ENCODE measurements around the gene PTPRG.

The PTPRG gene

DNA sequence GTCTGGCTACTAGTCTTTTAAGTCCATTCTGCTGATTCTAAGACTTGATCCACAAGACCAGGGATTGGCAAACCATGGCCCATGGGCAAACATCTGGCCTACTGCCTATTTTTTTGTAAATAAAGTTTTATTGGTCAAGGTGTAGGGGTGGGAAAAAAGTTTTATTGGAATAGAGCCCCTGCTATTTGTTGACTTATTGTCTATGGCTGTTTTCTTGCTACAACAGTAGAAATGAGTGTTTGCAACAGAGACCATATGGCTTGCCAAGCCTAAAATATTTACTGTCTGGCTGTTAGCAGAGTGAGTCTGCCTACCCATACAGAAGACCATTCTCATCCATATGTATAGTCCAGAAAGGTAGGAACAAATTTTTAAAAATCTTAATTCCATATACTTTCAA lies 106.4 kb downstream of the PTPRG start:
- peak; percentile 45 for DNase-seq (ENCODE audit: low read depth)
- no peak for TF ChIP-seq CTCF (conservative IDR thresholded peaks at IDR 0.05; ENCODE audit: control insufficient read depth, insufficient read depth, low read depth, low read length)
- H3K4me3 ChIP-seq (ENCODE audit: control insufficient read depth, low read depth, low read length), result no peak overlapping the region

- no peak for DNase-seq (ENCODE audit: low read depth)
- no peak for TF ChIP-seq CTCF (conservative IDR thresholded peaks at IDR 0.05; ENCODE audit: control insufficient read depth, insufficient read depth, low read depth, low read length)
- no peak overlapping the region for H3K4me3 ChIP-seq (ENCODE audit: control insufficient read depth, low read depth, low read length)
These were observed 107.0 kb downstream of the PTPRG start for GRCh38 chr3:61668317-61668864.

DNA sequence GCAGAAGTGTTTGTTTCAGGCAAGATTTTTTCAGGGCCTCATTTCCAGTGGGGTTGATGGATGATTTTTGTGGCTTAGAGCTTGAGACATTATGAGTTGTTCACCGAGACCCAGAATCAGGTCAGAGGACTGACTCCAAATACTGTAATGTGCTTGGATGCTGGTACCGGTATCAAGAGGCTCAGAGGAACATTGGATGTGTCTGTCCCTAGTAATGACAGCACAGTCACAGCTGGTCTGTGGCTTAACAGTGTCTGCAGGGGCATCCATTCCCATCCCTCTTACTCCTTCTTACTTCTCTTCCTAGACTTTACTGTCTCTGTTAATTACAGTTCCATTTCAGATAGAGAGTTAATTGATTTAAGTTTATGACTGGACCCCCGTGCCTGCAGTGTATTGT lies 107.8 kb downstream of the PTPRG start:
- no peak for DNase-seq (ENCODE audit: low read depth)
- TF ChIP-seq CTCF (conservative IDR thresholded peaks at IDR 0.05; ENCODE audit: control insufficient read depth, insufficient read depth, low read depth, low read length), result no peak
- no peak overlapping the region for H3K4me3 ChIP-seq (ENCODE audit: control insufficient read depth, low read depth, low read length)

- TF ChIP-seq CTCF (conservative IDR thresholded peaks at IDR 0.05; ENCODE audit: control insufficient read depth, insufficient read depth, low read depth, low read length), result no peak
- no peak for DNase-seq (ENCODE audit: low read depth)
- H3K4me3 ChIP-seq (ENCODE audit: control insufficient read depth, low read depth, low read length), result no peak overlapping the region
These were observed 108.4 kb downstream of the PTPRG start for GRCh38 chr3:61669668-61670299.

- no peak for DNase-seq (ENCODE audit: low read depth)
- H3K4me3 ChIP-seq (ENCODE audit: control insufficient read depth, low read depth, low read length), result no peak overlapping the region
- no peak for TF ChIP-seq CTCF (conservative IDR thresholded peaks at IDR 0.05; ENCODE audit: control insufficient read depth, insufficient read depth, low read depth, low read length)
These were observed 112.3 kb downstream of the PTPRG start for GRCh38 chr3:61673651-61674050.

DNA sequence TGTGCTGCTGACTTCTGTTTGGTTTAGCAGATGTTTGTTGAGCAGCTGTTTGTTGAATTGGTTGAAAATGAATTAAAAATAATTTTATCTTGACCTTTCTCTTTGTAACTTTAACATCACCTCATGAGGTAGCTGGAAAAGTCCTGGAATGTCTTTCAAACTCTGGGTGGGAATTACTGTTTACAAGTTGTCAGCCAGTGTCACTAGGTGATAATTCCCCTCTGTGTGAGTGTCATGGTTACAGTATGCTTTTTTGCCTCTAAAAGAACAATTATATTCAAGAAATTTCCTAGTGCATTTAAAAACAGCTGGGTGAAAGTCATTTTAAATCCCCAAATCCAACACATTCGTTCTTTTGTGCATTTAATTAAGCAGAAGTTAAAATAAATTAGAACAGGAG lies 113.2 kb downstream of the PTPRG start:
- DNase-seq (ENCODE audit: low read depth), result no peak
- H3K4me3 ChIP-seq (ENCODE audit: control insufficient read depth, low read depth, low read length), result no peak overlapping the region
- TF ChIP-seq CTCF (conservative IDR thresholded peaks at IDR 0.05; ENCODE audit: control insufficient read depth, insufficient read depth, low read depth, low read length), result no peak
